Liver (tissue), 9 donors: ENCODE data around the gene HGD. TPM values are rescaled to one million over a fixed set of nuclear protein-coding genes. Genes with fewer than 3 reads are reported as not detected.

ENCODE experiments used
- DNase-seq: peaks from one replicate; pipeline ENCODE4 v3.0.0-alpha.2; 2017; ENCODE audit warnings: low spot score
- H3K27ac ChIP-seq, 2 donors: one replicate each; pipeline ENCODE4 v1.7.0; 2013; ENCODE audit warnings: inconsistent platforms in 2 of 2, low read length in 2 of 2, control low read depth in 1 of 2, low read depth in 1 of 2, mild to moderate bottlenecking in 1 of 2
- H3K27me3 ChIP-seq, 4 donors: one replicate each; pipeline versions ENCODE4 v1.6.1 to v1.7.0; 2013; ENCODE audit warnings: low read length in 3 of 4, inconsistent platforms in 1 of 4, mild to moderate bottlenecking in 1 of 4, moderate library complexity in 1 of 4; ENCODE audit not compliant: control insufficient read depth in 4 of 4, insufficient read depth in 4 of 4
- H3K36me3 ChIP-seq, 4 donors: one replicate each; pipeline versions ENCODE4 v1.6.1 to v1.7.0; 2013; ENCODE audit warnings: low read length in 3 of 4, mild to moderate bottlenecking in 3 of 4, low read depth in 1 of 4, moderate library complexity in 1 of 4; ENCODE audit not compliant: control insufficient read depth in 4 of 4, insufficient read depth in 3 of 4
- H3K4me1 ChIP-seq, 4 donors: one replicate each; pipeline versions ENCODE4 v1.6.1 to v1.7.0; 2013; ENCODE audit warnings: low read length in 3 of 4, mild to moderate bottlenecking in 3 of 4, moderate library complexity in 1 of 4; ENCODE audit not compliant: control insufficient read depth in 4 of 4, insufficient read depth in 4 of 4
- H3K4me3 ChIP-seq, 3 donors: one replicate each; pipeline versions ENCODE4 v1.6.1 to v1.7.0; 2013; ENCODE audit warnings: low read length in 3 of 3, control low read depth in 1 of 3, low read depth in 1 of 3, mild to moderate bottlenecking in 1 of 3
- H3K9ac ChIP-seq, 2 donors: one replicate each; pipeline ENCODE4 v1.7.0; 2013; ENCODE audit warnings: low read length in 2 of 2, mild to moderate bottlenecking in 2 of 2, moderate library complexity in 2 of 2, control low read depth in 1 of 2, low read depth in 1 of 2
- H3K9me3 ChIP-seq, 4 donors: one replicate each; pipeline versions ENCODE4 v1.6.1 to v1.7.0; 2013; ENCODE audit warnings: low read length in 3 of 4; ENCODE audit not compliant: control insufficient read depth in 4 of 4
- ATF3 ChIP-seq: IDR thresholded peaks from 2 replicates; pipeline ENCODE4 v1.6.1; 2016; ENCODE audit warnings: antibody characterized with exemption
- EGR1 ChIP-seq, 2 donors: IDR thresholded peaks; 2 replicates each; pipeline ENCODE4 v1.6.1; 2016 to 2018; ENCODE audit warnings: antibody characterized with exemption in 2 of 2, low read depth in 2 of 2
- FOXA1 ChIP-seq: IDR thresholded peaks from 2 replicates; pipeline ENCODE4 v1.6.1; 2016; ENCODE audit warnings: antibody characterized with exemption
- FOXA2 ChIP-seq: IDR thresholded peaks from 2 replicates; pipeline ENCODE4 v1.6.1; 2016; ENCODE audit warnings: antibody characterized with exemption
- GABPA ChIP-seq, 2 donors: IDR thresholded peaks in 1 of 2; conservative IDR thresholded peaks in 1 of 2; 2 replicates each; pipeline ENCODE4 v1.6.1; 2016; ENCODE audit warnings: antibody characterized with exemption in 2 of 2, mild to moderate bottlenecking in 1 of 2, moderate library complexity in 1 of 2
- HNF4A ChIP-seq, 2 donors: conservative IDR thresholded peaks; 2 replicates each; pipeline ENCODE4 v1.6.1; 2016; ENCODE audit warnings: antibody characterized with exemption in 2 of 2, mild to moderate bottlenecking in 2 of 2
- HNF4G ChIP-seq: IDR thresholded peaks from 2 replicates; pipeline ENCODE4 v1.6.1; 2016; ENCODE audit warnings: antibody characterized with exemption
- JUND ChIP-seq, 2 donors: IDR thresholded peaks; 2 replicates each; pipeline ENCODE4 v1.6.1; 2016; ENCODE audit warnings: antibody characterized with exemption in 2 of 2
- NR2F2 ChIP-seq: IDR thresholded peaks from 2 replicates; pipeline ENCODE4 v1.6.1; 2016; ENCODE audit warnings: antibody characterized with exemption
- RAD21 ChIP-seq, 2 donors: IDR thresholded peaks; 2 replicates each; pipeline ENCODE4 v1.6.1; 2016; ENCODE audit warnings: antibody characterized with exemption in 2 of 2, mild to moderate bottlenecking in 2 of 2
- RXRA ChIP-seq, 2 donors: IDR thresholded peaks; 2 replicates each; pipeline ENCODE4 v1.6.1; 2017 to 2018; ENCODE audit warnings: antibody characterized with exemption in 2 of 2, mild to moderate bottlenecking in 1 of 2
- SP1 ChIP-seq: IDR thresholded peaks from 2 replicates; pipeline ENCODE4 v1.6.1; 2018; ENCODE audit warnings: antibody characterized with exemption, mild to moderate bottlenecking
- TAF1 ChIP-seq: conservative IDR thresholded peaks from 2 replicates; pipeline ENCODE4 v1.6.1; 2016; ENCODE audit warnings: antibody characterized with exemption, mild to moderate bottlenecking
- YY1 ChIP-seq: IDR thresholded peaks from 2 replicates; pipeline ENCODE4 v1.6.1; 2016; ENCODE audit warnings: antibody characterized with exemption, mild to moderate bottlenecking
- ZBTB33 ChIP-seq: IDR thresholded peaks from 2 replicates; pipeline ENCODE4 v1.6.1; 2016; ENCODE audit warnings: antibody characterized with exemption
- WGBS: extraction: QIAGEN DNeasy Blood & Tissue Kit; methylation state at CpG from one replicate; pipeline ENCODE4 v1.1.7; 2013; 5-methylcytosine and 5-hydroxymethylcytosine counted together
- polyA plus RNA-seq, 2 donors: library from polyadenylated mRNA; stranded (reverse) in 1 of 2; unstranded in 1 of 2; fragments of 200-250 nt in 1 of 2; fragments of >200 nt in 1 of 2; fragmentation: Nextera tagmentation in 1 of 2; extraction: Ambion mirVana in 1 of 2; gene quantifications; one replicate each; pipeline versions ENCODE4 v1.2.1 to v1.2.3, GENCODE V29; 2013 to 2015
- total RNA-seq, 2 donors: library from RNA; depleted of rRNA; stranded (reverse); fragments of >200 nt; gene quantifications; one replicate each; pipeline ENCODE4 v1.2.3, GENCODE V29; 2014
- TF ChIP-seq, protein P1 (sequence below): fragments of 150-350 bp; IDR thresholded peaks from 2 replicates; pipeline ENCODE4 v1.5.1; 2017; ENCODE audit warnings: improper control_type of control experiment, low read depth, low read length; ENCODE audit not compliant: missing input control
- TF ChIP-seq, protein P2 (sequence below): IDR thresholded peaks from 2 replicates; pipeline ENCODE4 v1.6.1; 2016; ENCODE audit warnings: antibody characterized with exemption, mild to moderate bottlenecking
- TF ChIP-seq, protein P3 (sequence below): IDR thresholded peaks from 2 replicates; pipeline ENCODE4 v1.6.1; 2016; ENCODE audit warnings: antibody characterized with exemption
- donor health status: healthy.
- donor health status: healthy.
- donor health status: healthy.
- donor health status: healthy.
- donor health status: healthy.

HGD gene
- total and polyA plus RNA-seq, 4 donors: 83.5 to 326 (median 246) TPM

- 49% methylated on average over 1 of the region's 1 CpG for WGBS
- Histone ChIP-seq H3K4me1 (peaks cover 1 to 21% (median 11%) of the 10 kb centered on the region in 4 donors), H3K27me3 (no peaks in the 10 kb centered on the region)
These were observed 84.5 kb downstream of the HGD start for GRCh38 chr3:120597445-120598049.

More at GRCh38 chr3:120597445-120598049, 84.5 kb downstream of the HGD start:
- DNase-seq: no peak
- H3K4me3 ChIP-seq: peak overlapping the region in 2 of 3 donors; percentile 48 to 76
- H3K9me3 ChIP-seq: no peaks in the 10 kb centered on the region
- H3K36me3 ChIP-seq: peaks cover 0 to 30% (median 20%) of the 10 kb centered on the region in 4 donors
- H3K9ac ChIP-seq: no peak overlapping the region
- TF ChIP-seq HNF4A (conservative IDR thresholded peaks at IDR 0.05): no peak
- no peak for TF ChIP-seq EGR1 (IDR thresholded peaks at IDR 0.05; ENCODE audit: low read depth in 2 of 2)
- TF ChIP-seq, protein P1, sequence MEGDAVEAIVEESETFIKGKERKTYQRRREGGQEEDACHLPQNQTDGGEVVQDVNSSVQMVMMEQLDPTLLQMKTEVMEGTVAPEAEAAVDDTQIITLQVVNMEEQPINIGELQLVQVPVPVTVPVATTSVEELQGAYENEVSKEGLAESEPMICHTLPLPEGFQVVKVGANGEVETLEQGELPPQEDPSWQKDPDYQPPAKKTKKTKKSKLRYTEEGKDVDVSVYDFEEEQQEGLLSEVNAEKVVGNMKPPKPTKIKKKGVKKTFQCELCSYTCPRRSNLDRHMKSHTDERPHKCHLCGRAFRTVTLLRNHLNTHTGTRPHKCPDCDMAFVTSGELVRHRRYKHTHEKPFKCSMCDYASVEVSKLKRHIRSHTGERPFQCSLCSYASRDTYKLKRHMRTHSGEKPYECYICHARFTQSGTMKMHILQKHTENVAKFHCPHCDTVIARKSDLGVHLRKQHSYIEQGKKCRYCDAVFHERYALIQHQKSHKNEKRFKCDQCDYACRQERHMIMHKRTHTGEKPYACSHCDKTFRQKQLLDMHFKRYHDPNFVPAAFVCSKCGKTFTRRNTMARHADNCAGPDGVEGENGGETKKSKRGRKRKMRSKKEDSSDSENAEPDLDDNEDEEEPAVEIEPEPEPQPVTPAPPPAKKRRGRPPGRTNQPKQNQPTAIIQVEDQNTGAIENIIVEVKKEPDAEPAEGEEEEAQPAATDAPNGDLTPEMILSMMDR: no peak
- TF ChIP-seq, protein P2, sequence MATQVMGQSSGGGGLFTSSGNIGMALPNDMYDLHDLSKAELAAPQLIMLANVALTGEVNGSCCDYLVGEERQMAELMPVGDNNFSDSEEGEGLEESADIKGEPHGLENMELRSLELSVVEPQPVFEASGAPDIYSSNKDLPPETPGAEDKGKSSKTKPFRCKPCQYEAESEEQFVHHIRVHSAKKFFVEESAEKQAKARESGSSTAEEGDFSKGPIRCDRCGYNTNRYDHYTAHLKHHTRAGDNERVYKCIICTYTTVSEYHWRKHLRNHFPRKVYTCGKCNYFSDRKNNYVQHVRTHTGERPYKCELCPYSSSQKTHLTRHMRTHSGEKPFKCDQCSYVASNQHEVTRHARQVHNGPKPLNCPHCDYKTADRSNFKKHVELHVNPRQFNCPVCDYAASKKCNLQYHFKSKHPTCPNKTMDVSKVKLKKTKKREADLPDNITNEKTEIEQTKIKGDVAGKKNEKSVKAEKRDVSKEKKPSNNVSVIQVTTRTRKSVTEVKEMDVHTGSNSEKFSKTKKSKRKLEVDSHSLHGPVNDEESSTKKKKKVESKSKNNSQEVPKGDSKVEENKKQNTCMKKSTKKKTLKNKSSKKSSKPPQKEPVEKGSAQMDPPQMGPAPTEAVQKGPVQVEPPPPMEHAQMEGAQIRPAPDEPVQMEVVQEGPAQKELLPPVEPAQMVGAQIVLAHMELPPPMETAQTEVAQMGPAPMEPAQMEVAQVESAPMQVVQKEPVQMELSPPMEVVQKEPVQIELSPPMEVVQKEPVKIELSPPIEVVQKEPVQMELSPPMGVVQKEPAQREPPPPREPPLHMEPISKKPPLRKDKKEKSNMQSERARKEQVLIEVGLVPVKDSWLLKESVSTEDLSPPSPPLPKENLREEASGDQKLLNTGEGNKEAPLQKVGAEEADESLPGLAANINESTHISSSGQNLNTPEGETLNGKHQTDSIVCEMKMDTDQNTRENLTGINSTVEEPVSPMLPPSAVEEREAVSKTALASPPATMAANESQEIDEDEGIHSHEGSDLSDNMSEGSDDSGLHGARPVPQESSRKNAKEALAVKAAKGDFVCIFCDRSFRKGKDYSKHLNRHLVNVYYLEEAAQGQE: no peak
- no peak for TF ChIP-seq FOXA2
- TF ChIP-seq FOXA1: no peak
- TF ChIP-seq HNF4G: no peak
- no peak for TF ChIP-seq GABPA (IDR thresholded peaks at IDR 0.05 in 1 of 2, conservative IDR thresholded peaks at IDR 0.05 in 1 of 2)
- no peak for TF ChIP-seq RAD21 (IDR thresholded peaks at IDR 0.05)
- no peak for TF ChIP-seq NR2F2
- TF ChIP-seq ZBTB33: no peak
- no peak for TF ChIP-seq SP1
- TF ChIP-seq JUND (IDR thresholded peaks at IDR 0.05): no peak
- TF ChIP-seq, protein P3, sequence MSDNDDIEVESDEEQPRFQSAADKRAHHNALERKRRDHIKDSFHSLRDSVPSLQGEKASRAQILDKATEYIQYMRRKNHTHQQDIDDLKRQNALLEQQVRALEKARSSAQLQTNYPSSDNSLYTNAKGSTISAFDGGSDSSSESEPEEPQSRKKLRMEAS: no peak
- no peak for TF ChIP-seq TAF1
- no peak for TF ChIP-seq RXRA (IDR thresholded peaks at IDR 0.05)
- TF ChIP-seq YY1: no peak
- TF ChIP-seq ATF3: no peak
- H3K27ac ChIP-seq: no peak overlapping the region
